Peyer's patch (tissue), 4 donors: ENCODE measurements around the gene SLC23A2.
"Not testable (repeated sequence)": the region's sequence is repeated elsewhere in the genome, so short reads cannot be mapped to it uniquely, and the experiment has no call there.

Source experiments
- CTCF ChIP-seq, 6 experiments: fragments of 450-650 bp in 4 of 6; fragments of 200-600 bp in 2 of 6; sonication (generic) in 1 of 6; IDR thresholded peaks; one replicate each; pipeline ENCODE4 v1.5.1; 2017 to 2019; ENCODE audit warnings: antibody characterized with exemption in 6 of 6, mild to moderate bottlenecking in 3 of 6, moderate library complexity in 1 of 6
- POLR2A ChIP-seq, 2 donors: fragments of 450-650 bp; IDR thresholded peaks; one replicate each; pipeline ENCODE4 v1.5.1; 2017; ENCODE audit warnings: antibody characterized with exemption in 2 of 2, mild to moderate bottlenecking in 2 of 2, moderate library complexity in 2 of 2

GRCh38 chr20:4976014-4976413, 25.3 kb downstream of the SLC23A2 start:
- TF ChIP-seq CTCF, POLR2A (IDR thresholded peaks at IDR 0.05): not testable (repeated sequence)
